Naive B cell (primary cell): ENCODE measurements around the gene PRPSAP1. TPM values are rescaled to one million over a fixed set of nuclear protein-coding genes. Genes with fewer than 3 reads are reported as not detected.

Source experiments
- ATAC-seq, 2 donors: fragments of 150-1000 bp; cut with Tn5 transposase; 2 replicates each; pipeline ENCODE4 v1.10.0; 2021; ENCODE audit warnings: low read depth in 2 of 2, mild to moderate bottlenecking in 2 of 2, moderate library complexity in 2 of 2
- DNase-seq: peaks from one replicate; pipeline ENCODE4 v3.0.0; 2022
- H3K27ac Mint-ChIP-seq, 6 donors: one replicate each; pipeline ENCODE4 v1.8.0; 2020 to 2022; ENCODE audit warnings: mild to moderate bottlenecking in 6 of 6, mixed read lengths in 6 of 6, moderate library complexity in 5 of 6, inconsistent platforms in 2 of 6
- H3K27me3 Mint-ChIP-seq, 3 donors: one replicate each; pipeline ENCODE4 v1.8.0; 2021 to 2022; ENCODE audit warnings: mixed read lengths in 3 of 3, mild to moderate bottlenecking in 1 of 3
- H3K36me3 Mint-ChIP-seq, 2 donors: one replicate each; pipeline ENCODE4 v1.8.0; 2020 to 2022; ENCODE audit warnings: mixed read lengths in 2 of 2, inconsistent platforms in 1 of 2, mild to moderate bottlenecking in 1 of 2
- H3K4me1 Mint-ChIP-seq, 3 donors: one replicate each; pipeline ENCODE4 v1.8.0; 2020 to 2022; ENCODE audit warnings: mixed read lengths in 3 of 3, inconsistent platforms in 1 of 3, mild to moderate bottlenecking in 1 of 3, moderate library complexity in 1 of 3
- H3K4me3 Mint-ChIP-seq, 8 donors: one replicate each; pipeline ENCODE4 v1.8.0; 2020 to 2022; ENCODE audit warnings: mild to moderate bottlenecking in 8 of 8, mixed read lengths in 8 of 8, moderate library complexity in 8 of 8, inconsistent platforms in 2 of 8
- H3K9me3 Mint-ChIP-seq, 7 donors: one replicate each; pipeline ENCODE4 v1.8.0; 2020 to 2022; ENCODE audit warnings: mixed read lengths in 7 of 7, mild to moderate bottlenecking in 5 of 7, inconsistent platforms in 2 of 7, moderate library complexity in 1 of 7
- polyA plus RNA-seq, 6 donors: library from polyadenylated mRNA; unstranded; fragments of 300-500 nt; fragmentation: Illumina TruSeq; gene quantifications; one replicate each; pipeline ENCODE4 v1.2.3, GENCODE V29; 2021; ENCODE audit warnings: low read depth in 6 of 6

Gene PRPSAP1
- polyA plus RNA-seq, 6 donors from 2014 or later = 46.0 to 81.3 (median 54.4) TPM

DNA sequence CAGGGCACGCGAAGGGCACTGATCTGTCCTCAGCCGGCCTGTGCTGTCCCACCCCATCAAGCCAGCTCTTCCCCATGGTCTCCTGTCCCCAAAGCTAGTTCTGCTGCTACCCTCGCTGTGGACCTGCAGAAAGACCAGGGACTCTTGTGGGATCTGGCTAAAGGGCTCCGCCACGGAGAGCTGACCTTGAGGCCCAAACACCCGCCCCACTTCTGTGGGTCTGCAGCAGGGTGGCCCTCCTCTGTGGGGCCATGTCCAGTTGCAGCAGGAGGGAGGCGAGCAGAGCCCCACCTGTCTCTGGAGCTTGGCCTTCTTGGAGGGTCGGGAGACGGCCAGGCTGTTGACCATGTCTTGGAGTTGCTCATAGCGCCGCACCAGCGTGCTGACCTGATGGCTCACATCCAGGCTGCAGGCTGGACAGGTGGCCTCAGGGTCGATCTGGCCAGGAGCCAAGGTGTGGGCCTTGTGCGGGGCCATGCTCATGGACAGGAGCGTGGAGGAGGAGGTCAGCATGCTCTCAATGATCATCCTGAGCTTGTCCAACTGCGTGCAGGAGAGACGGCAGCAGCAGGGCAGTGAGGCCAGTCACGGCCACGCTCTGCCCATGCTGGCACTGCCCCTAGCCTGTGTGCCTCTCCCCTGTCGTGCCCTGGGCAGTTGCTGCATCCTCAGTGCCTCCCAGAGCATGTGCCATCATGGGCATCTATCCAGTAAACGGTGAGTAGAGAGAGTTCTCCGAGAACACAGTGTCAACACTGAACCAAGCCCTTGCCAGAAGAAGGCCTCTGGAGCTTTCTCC lies 71.9 kb downstream of the PRPSAP1 start:
- peaks cover 0 to 5% (median 0%) of the 10 kb centered on the region in 3 donors for H3K27me3 Mint-ChIP-seq
- H3K36me3 Mint-ChIP-seq = no peaks in the 10 kb centered on the region
- no peak for ATAC-seq
- no peak for DNase-seq
- no peak overlapping the region for H3K27ac Mint-ChIP-seq
- no peak overlapping the region for H3K4me3 Mint-ChIP-seq
- no peaks in the 10 kb centered on the region for H3K9me3 Mint-ChIP-seq
- H3K4me1 Mint-ChIP-seq = peaks cover 4 to 14% (median 6%) of the 10 kb centered on the region in 3 donors

- Mint-ChIP-seq H3K36me3 (no peaks in the 10 kb centered on the region), H3K4me1 (peaks cover 11 to 25% (median 17%) of the 10 kb centered on the region in 3 donors), H3K9me3 (no peaks in the 10 kb centered on the region), H3K27ac (no peak overlapping the region), H3K4me3 (no peak overlapping the region), H3K27me3 (peaks cover 0 to 5% (median 0%) of the 10 kb centered on the region in 3 donors)
- ATAC-seq (no peak), DNase-seq (no peak)
These were observed 73.1 kb downstream of the PRPSAP1 start for GRCh38 chr17:76280650-76281049.

DNA sequence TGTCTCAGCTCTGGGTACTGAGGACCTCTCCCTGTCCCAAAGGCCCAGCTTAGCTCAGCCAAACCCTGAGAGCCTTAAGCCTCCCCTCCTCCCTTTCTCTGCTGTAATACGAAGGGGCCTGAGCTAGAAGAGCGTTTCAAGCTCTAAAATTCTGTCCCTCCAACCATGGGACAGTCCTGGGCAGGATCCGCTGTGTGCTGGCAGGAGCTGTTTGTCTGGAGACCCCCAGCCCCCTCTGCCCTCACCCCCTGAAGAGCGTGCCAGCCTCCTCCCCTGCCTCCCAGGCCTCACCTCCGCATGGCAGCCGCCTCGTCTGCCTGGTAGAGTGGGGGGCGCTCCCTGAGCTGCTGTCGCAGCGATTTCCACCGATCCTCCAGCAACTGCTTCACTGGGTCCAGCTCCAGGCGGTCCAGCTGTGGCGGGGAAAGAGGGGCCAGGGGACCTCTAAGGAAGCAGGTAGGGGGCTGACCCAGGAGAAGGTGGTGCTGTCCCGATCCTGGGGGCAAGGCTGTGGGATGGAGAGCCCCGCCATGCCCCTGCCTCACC lies 73.9 kb downstream of the PRPSAP1 start:
- no peak for DNase-seq
- Mint-ChIP-seq H3K4me3 (peak overlapping the region in 1 of 8 donors; percentile 45), H3K4me1 (peaks cover 16 to 34% (median 25%) of the 10 kb centered on the region in 3 donors), H3K36me3 (no peaks in the 10 kb centered on the region), H3K27me3 (peaks cover 0 to 5% (median 0%) of the 10 kb centered on the region in 3 donors), H3K9me3 (no peaks in the 10 kb centered on the region), H3K27ac (peak overlapping the region in 2 of 6 donors; percentile 56 to 69)
- no peak for ATAC-seq

GRCh38 chr17:76278952-76279741 lies 74.6 kb downstream of the PRPSAP1 start:
- Mint-ChIP-seq H3K9me3 (no peaks in the 10 kb centered on the region), H3K27ac (peak overlapping the region in 5 of 6 donors; percentile 44 to 79 (median 56)), H3K4me1 (peaks cover 18 to 37% (median 31%) of the 10 kb centered on the region in 3 donors), H3K27me3 (peaks cover 0 to 5% (median 0%) of the 10 kb centered on the region in 3 donors), H3K4me3 (peak overlapping the region in 1 of 8 donors; percentile 45), H3K36me3 (no peaks in the 10 kb centered on the region)
- DNase-seq (peak; percentile 80), ATAC-seq (peak; percentile 43 to 57)

GRCh38 chr17:76278268-76278908 lies 75.3 kb downstream of the PRPSAP1 start:
- no peak overlapping the region for H3K4me3 Mint-ChIP-seq
- peak overlapping the region in 4 of 6 donors; percentile 54 to 99 (median 84) for H3K27ac Mint-ChIP-seq
- no peak for ATAC-seq
- H3K36me3 Mint-ChIP-seq = no peaks in the 10 kb centered on the region
- H3K4me1 Mint-ChIP-seq = peaks cover 18 to 45% (median 32%) of the 10 kb centered on the region in 3 donors
- no peaks in the 10 kb centered on the region for H3K9me3 Mint-ChIP-seq
- DNase-seq = no peak
- peaks cover 0 to 5% (median 0%) of the 10 kb centered on the region in 3 donors for H3K27me3 Mint-ChIP-seq

DNA sequence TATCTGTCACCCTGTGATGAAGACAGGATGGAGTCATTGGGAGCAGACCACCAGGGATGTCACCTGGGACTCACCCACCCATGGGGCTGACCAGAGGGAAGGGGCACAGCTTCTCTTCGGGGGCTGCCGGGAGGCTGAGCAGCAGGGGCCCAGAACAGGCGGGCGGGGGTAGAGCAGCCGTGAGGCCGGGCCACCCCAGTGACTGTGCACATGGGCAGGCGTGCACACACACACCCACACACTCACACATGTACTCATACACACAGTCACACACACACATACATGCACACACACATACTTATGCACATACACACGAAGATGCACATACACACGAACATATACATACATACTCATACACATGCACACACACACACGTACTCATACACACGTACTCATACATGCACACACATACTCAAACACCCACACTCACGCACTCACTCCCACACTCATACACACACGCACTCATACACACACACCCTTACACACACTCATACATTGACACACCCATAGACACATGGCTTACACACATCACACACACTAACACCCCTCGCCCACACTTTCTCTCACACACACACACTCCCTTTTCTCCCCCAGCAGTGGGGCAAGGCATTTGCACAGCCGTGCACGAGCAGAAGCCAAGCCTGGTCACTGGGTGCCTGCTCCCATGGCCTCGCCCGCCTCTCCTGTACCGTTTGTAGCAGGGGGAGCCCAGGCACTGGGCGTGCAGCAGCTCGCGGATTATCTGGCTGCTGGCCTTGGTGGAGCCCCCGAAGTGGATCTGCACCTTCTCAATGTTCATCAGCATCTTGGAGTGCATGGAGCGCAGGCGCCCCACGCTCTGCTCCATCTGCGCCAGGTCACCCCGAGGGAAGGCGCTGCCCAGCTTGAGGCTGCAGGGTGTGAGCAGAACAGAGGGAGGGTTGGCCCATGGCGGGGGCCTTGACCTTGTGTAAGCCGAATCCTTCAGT lies 76.1 kb downstream of the PRPSAP1 start:
- H3K36me3 Mint-ChIP-seq = no peaks in the 10 kb centered on the region
- H3K27me3 Mint-ChIP-seq = peaks cover 0 to 5% (median 0%) of the 10 kb centered on the region in 3 donors
- H3K9me3 Mint-ChIP-seq = no peaks in the 10 kb centered on the region
- peak overlapping the region in 5 of 6 donors; percentile 43 to 99 (median 84) for H3K27ac Mint-ChIP-seq
- ATAC-seq (no peak), DNase-seq (no peak)
- peaks cover 21 to 53% (median 40%) of the 10 kb centered on the region in 3 donors for H3K4me1 Mint-ChIP-seq
- peak overlapping the region in 1 of 8 donors; percentile 22 for H3K4me3 Mint-ChIP-seq

- Mint-ChIP-seq H3K9me3 (no peaks in the 10 kb centered on the region), H3K4me1 (peaks cover 30 to 60% (median 40%) of the 10 kb centered on the region in 3 donors), H3K4me3 (peak overlapping the region in 6 of 8 donors; percentile 22 to 83 (median 34)), H3K36me3 (no peaks in the 10 kb centered on the region), H3K27ac (peak overlapping the region; percentile 98 to 100 (median 98)), H3K27me3 (peaks cover 0 to 5% (median 0%) of the 10 kb centered on the region in 3 donors)
- ATAC-seq = no peak
- no peak for DNase-seq
These were observed 77.0 kb downstream of the PRPSAP1 start for GRCh38 chr17:76276461-76277299.

GRCh38 chr17:76276069-76276431 lies 77.7 kb downstream of the PRPSAP1 start:
- peak overlapping the region; percentile 98 to 100 (median 98) for H3K27ac Mint-ChIP-seq
- ATAC-seq = peak; percentile 35 to 39

GRCh38 chr17:76275382-76276068 lies 78.2 kb downstream of the PRPSAP1 start:
- ATAC-seq (no peak), DNase-seq (peak; percentile 48)
- Mint-ChIP-seq H3K4me3 (peak overlapping the region in 5 of 8 donors; percentile 8 to 83 (median 74)), H3K27ac (peak overlapping the region; percentile 98 to 100 (median 98)), H3K4me1 (peaks cover 35 to 71% (median 50%) of the 10 kb centered on the region in 3 donors), H3K27me3 (peaks cover 0 to 5% (median 0%) of the 10 kb centered on the region in 3 donors), H3K9me3 (no peaks in the 10 kb centered on the region), H3K36me3 (no peaks in the 10 kb centered on the region)

More at GRCh38 chr17:76276069-76276431, 77.7 kb downstream of the PRPSAP1 start:
- Mint-ChIP-seq H3K9me3 (no peaks in the 10 kb centered on the region), H3K4me3 (peak overlapping the region in 7 of 8 donors; percentile 8 to 83 (median 57)), H3K36me3 (no peaks in the 10 kb centered on the region), H3K4me1 (peaks cover 30 to 66% (median 45%) of the 10 kb centered on the region in 3 donors), H3K27me3 (peaks cover 0 to 5% (median 0%) of the 10 kb centered on the region in 3 donors)
- peak; percentile 80 for DNase-seq

GRCh38 chr17:76274112-76274956 lies 79.4 kb downstream of the PRPSAP1 start:
- H3K27ac Mint-ChIP-seq = peak overlapping the region; percentile 88 to 100 (median 99)
- H3K9me3 Mint-ChIP-seq = no peaks in the 10 kb centered on the region
- no peaks in the 10 kb centered on the region for H3K27me3 Mint-ChIP-seq
- H3K4me3 Mint-ChIP-seq = peak overlapping the region in 6 of 8 donors; percentile 30 to 80 (median 60)
- DNase-seq = no peak
- H3K4me1 Mint-ChIP-seq = peaks cover 39 to 73% (median 58%) of the 10 kb centered on the region in 3 donors
- no peak for ATAC-seq
- H3K36me3 Mint-ChIP-seq = no peaks in the 10 kb centered on the region
